Measurements from ENCODE around the gene CSF1. TPM values are rescaled to one million over a fixed set of nuclear protein-coding genes. Genes with fewer than 3 reads are reported as not detected.

Gene CSF1
- total RNA-seq, 2 donors from 2014 or later: 18.4 to 31.5 TPM

- WGBS: 98% methylated on average over 3 of the region's 3 CpGs
- H3K36me3 ChIP-seq: no peaks in the 10 kb centered on the region
- intact Hi-C loops (cut with DNase I): no loop called here
- no peaks in the 10 kb centered on the region for H3K9me3 ChIP-seq
- H3K4me3 ChIP-seq: no peak overlapping the region
- TF ChIP-seq POLR2AphosphoS5 (IDR thresholded peaks at IDR 0.05) (no peak), CTCF (IDR thresholded peaks at IDR 0.05) (no peak), POLR2A (IDR thresholded peaks at IDR 0.05) (no peak)
- H3K4me1 ChIP-seq (replicated peaks): peaks cover 7% of the 10 kb centered on the region
- no peaks in the 10 kb centered on the region for H3K27me3 ChIP-seq (replicated peaks; ENCODE audit: insufficient read depth)
- DNase-seq (ENCODE audit: low spot score): no peak
- no peak overlapping the region for H3K27ac ChIP-seq
Observed at GRCh38 chr1:109931911-109932636, 21.4 kb downstream of the CSF1 start.

GRCh38 chr1:109932679-109933078 is 22.0 kb downstream of the CSF1 start:
- Histone ChIP-seq H3K27me3 (replicated peaks; ENCODE audit: insufficient read depth) (no peaks in the 10 kb centered on the region), H3K4me3 (no peak overlapping the region), H3K36me3 (no peaks in the 10 kb centered on the region), H3K4me1 (replicated peaks) (peaks cover 7% of the 10 kb centered on the region), H3K9me3 (no peaks in the 10 kb centered on the region), H3K27ac (no peak overlapping the region)
- intact Hi-C loops (cut with DNase I): no loop called here
- no peak for DNase-seq (ENCODE audit: low spot score)
- over 99% methylated on average over 5 of the region's 5 CpGs for WGBS
- TF ChIP-seq POLR2AphosphoS5 (IDR thresholded peaks at IDR 0.05) (no peak), CTCF (IDR thresholded peaks at IDR 0.05) (no peak), POLR2A (IDR thresholded peaks at IDR 0.05) (no peak)

- intact Hi-C loops (cut with DNase I): no loop called here
- peaks cover 7% of the 10 kb centered on the region for H3K4me1 ChIP-seq (replicated peaks)
- H3K36me3 ChIP-seq: no peaks in the 10 kb centered on the region
- WGBS: 84% methylated on average over 10 of the region's 10 CpGs
- H3K9me3 ChIP-seq: no peaks in the 10 kb centered on the region
- TF ChIP-seq CTCF (IDR thresholded peaks at IDR 0.05): no peak
- TF ChIP-seq POLR2AphosphoS5 (IDR thresholded peaks at IDR 0.05): no peak
- no peak for TF ChIP-seq POLR2A (IDR thresholded peaks at IDR 0.05)
- no peak overlapping the region for H3K27ac ChIP-seq
- DNase-seq (ENCODE audit: low spot score): no peak
- H3K4me3 ChIP-seq: no peak overlapping the region
- no peaks in the 10 kb centered on the region for H3K27me3 ChIP-seq (replicated peaks; ENCODE audit: insufficient read depth)
Observed at GRCh38 chr1:109933856-109934711, 23.4 kb downstream of the CSF1 start.

- intact Hi-C loops (cut with DNase I): no loop called here
- H3K27ac ChIP-seq: no peak overlapping the region
- H3K27me3 ChIP-seq (replicated peaks; ENCODE audit: insufficient read depth): no peaks in the 10 kb centered on the region
- H3K4me1 ChIP-seq (replicated peaks): peaks cover 7% of the 10 kb centered on the region
- H3K36me3 ChIP-seq: no peaks in the 10 kb centered on the region
- no peaks in the 10 kb centered on the region for H3K9me3 ChIP-seq
- no peak overlapping the region for H3K4me3 ChIP-seq
- TF ChIP-seq POLR2A (IDR thresholded peaks at IDR 0.05) (no peak), CTCF (IDR thresholded peaks at IDR 0.05) (no peak), POLR2AphosphoS5 (IDR thresholded peaks at IDR 0.05) (no peak)
- 39% methylated on average over 4 of the region's 4 CpGs for WGBS
- DNase-seq (ENCODE audit: low spot score): no peak
Observed at GRCh38 chr1:109935451-109935900, 24.8 kb downstream of the CSF1 start.

Data from prostate gland (tissue), 2 donors.